ENCODE measurements around the gene TBCD. TPM values are rescaled to one million over a fixed set of nuclear protein-coding genes. Genes with fewer than 3 reads are reported as not detected.

The TBCD gene
- total RNA-seq, 1 donor from 2014 or later, result 156 TPM

GRCh38 chr17:82786427-82786826 is 34.6 kb downstream of the TBCD start:
- peaks cover 18 to 19% of the 10 kb centered on the region in 2 donors for H3K36me3 ChIP-seq
- no peak overlapping the region for H3K4me3 ChIP-seq
- TF ChIP-seq CTCF (IDR thresholded peaks at IDR 0.05), result no peak
- intact Hi-C loops (cut with DNase I), result no loop called here
- H3K27me3 ChIP-seq, result no peaks in the 10 kb centered on the region
- H3K27ac ChIP-seq, result no peak overlapping the region
- no peaks in the 10 kb centered on the region for H3K9me3 ChIP-seq
- no peak for DNase-seq (ENCODE audit: low spot score in 2 of 2)
- no peaks in the 10 kb centered on the region for H3K4me1 ChIP-seq

- no peak for TF ChIP-seq CTCF (IDR thresholded peaks at IDR 0.05)
- Histone ChIP-seq H3K27ac (no peak overlapping the region), H3K4me3 (no peak overlapping the region), H3K27me3 (no peaks in the 10 kb centered on the region), H3K9me3 (no peaks in the 10 kb centered on the region), H3K36me3 (peaks cover 21 to 23% of the 10 kb centered on the region in 2 donors), H3K4me1 (no peaks in the 10 kb centered on the region)
- intact Hi-C loops (cut with DNase I), result no loop called here
- DNase-seq (ENCODE audit: low spot score in 2 of 2), result no peak
Measured at GRCh38 chr17:82787081-82787848, 35.4 kb downstream of the TBCD start.

- H3K27me3 ChIP-seq, result no peaks in the 10 kb centered on the region
- DNase-seq (ENCODE audit: low spot score in 2 of 2), result no peak
- no peaks in the 10 kb centered on the region for H3K9me3 ChIP-seq
- H3K4me1 ChIP-seq, result peaks cover 0 to under 1% of the 10 kb centered on the region in 2 donors
- H3K4me3 ChIP-seq, result no peak overlapping the region
- peaks cover 9 to 18% of the 10 kb centered on the region in 2 donors for H3K36me3 ChIP-seq
- TF ChIP-seq CTCF (IDR thresholded peaks at IDR 0.05), result no peak
- intact Hi-C loops (cut with DNase I), result no loop called here
- H3K27ac ChIP-seq, result no peak overlapping the region
Measured at GRCh38 chr17:82788206-82789001, 36.5 kb downstream of the TBCD start.

- no peak overlapping the region for H3K4me3 ChIP-seq
- no peak overlapping the region for H3K27ac ChIP-seq
- H3K9me3 ChIP-seq, result no peaks in the 10 kb centered on the region
- intact Hi-C loops (cut with DNase I), result no loop called here
- no peaks in the 10 kb centered on the region for H3K27me3 ChIP-seq
- peaks cover 6 to 12% of the 10 kb centered on the region in 2 donors for H3K36me3 ChIP-seq
- no peak for DNase-seq (ENCODE audit: low spot score in 2 of 2)
- H3K4me1 ChIP-seq, result peaks cover 5 to 7% of the 10 kb centered on the region in 2 donors
- TF ChIP-seq CTCF (IDR thresholded peaks at IDR 0.05), result no peak
Measured at GRCh38 chr17:82789051-82789592, 37.3 kb downstream of the TBCD start.

- intact Hi-C loops (cut with DNase I), result loop anchor here (10.0 kb wide), 1 partner anchor 225 kb away; no protein-coding TSS in a partner anchor
Measured at GRCh38 chr17:82789806-82790205, 37.9 kb downstream of the TBCD start.

More at GRCh38 chr17:82789806-82790205, 37.9 kb downstream of the TBCD start:
- no peak for TF ChIP-seq CTCF (IDR thresholded peaks at IDR 0.05)
- H3K4me3 ChIP-seq, result no peak overlapping the region
- H3K36me3 ChIP-seq, result peaks cover 5 to 6% of the 10 kb centered on the region in 2 donors
- no peak overlapping the region for H3K27ac ChIP-seq
- H3K4me1 ChIP-seq, result peaks cover 5 to 8% of the 10 kb centered on the region in 2 donors
- H3K9me3 ChIP-seq, result no peaks in the 10 kb centered on the region
- DNase-seq (ENCODE audit: low spot score in 2 of 2), result no peak
- H3K27me3 ChIP-seq, result no peaks in the 10 kb centered on the region

Data from ascending aorta (tissue), 2 donors.